GM23338 (cell line): ENCODE results near the gene C22orf23. TPM values are rescaled to one million over a fixed set of nuclear protein-coding genes. Genes with fewer than 3 reads are reported as not detected.

Experiments
- ATAC-seq: fragments of 200-7000 bp; cut with Tn5 transposase; 3 replicates; pipeline ENCODE4 v1.9.1; 2020
- DNase-seq: peaks from one replicate; pipeline ENCODE4 v3.0.0-alpha.2; 2015; ENCODE audit warnings: low spot score
- H2AFZ ChIP-seq: fragments of 200-600 bp; sonication (generic); 2 replicates; pipeline ENCODE4 v1.8.0; 2016; ENCODE audit warnings: antibody characterized with exemption, mild to moderate bottlenecking, moderate library complexity
- H3F3A ChIP-seq: fragments of 200-600 bp; sonication (generic); replicated peaks from 2 replicates; pipeline ENCODE4 v1.8.0; 2017; ENCODE audit warnings: antibody characterized with exemption, mixed run types, low read depth
- H3K27ac ChIP-seq: fragments of 200-600 bp; sonication (generic); 2 replicates; pipeline ENCODE4 v1.6.1; 2016; ENCODE audit warnings: low read depth
- H3K27me3 ChIP-seq: fragments of 200-600 bp; sonication (generic); 2 replicates; pipeline ENCODE4 v1.8.0; 2016; ENCODE audit warnings: mild to moderate bottlenecking, mixed run types, moderate library complexity; ENCODE audit not compliant: insufficient read depth
- H3K36me3 ChIP-seq: fragments of 200-600 bp; sonication (generic); 2 replicates; pipeline ENCODE4 v1.8.0; 2016; ENCODE audit warnings: mild to moderate bottlenecking; ENCODE audit not compliant: insufficient read depth
- H3K4me1 ChIP-seq: fragments of 200-600 bp; sonication (generic); 2 replicates; pipeline ENCODE4 v1.8.0; 2016; ENCODE audit warnings: mild to moderate bottlenecking, moderate library complexity; ENCODE audit not compliant: insufficient read depth
- H3K4me2 ChIP-seq: fragments of 200-600 bp; sonication (generic); 2 replicates; pipeline ENCODE4 v1.7.1; 2017; ENCODE audit warnings: mixed run types
- H3K4me3 ChIP-seq: fragments of 200-600 bp; sonication (generic); 2 replicates; pipeline ENCODE4 v1.6.1; 2016; ENCODE audit warnings: mixed run types
- H3K79me2 ChIP-seq: fragments of 200-600 bp; sonication (generic); replicated peaks from 2 replicates; pipeline ENCODE4 v1.8.0; 2017; ENCODE audit warnings: mild to moderate bottlenecking; ENCODE audit not compliant: insufficient read depth
- H3K9me2 ChIP-seq: fragments of 200-600 bp; sonication (generic); 2 replicates; pipeline ENCODE4 v1.8.0; 2017; ENCODE audit not compliant: insufficient read depth
- H4K20me1 ChIP-seq: fragments of 200-600 bp; sonication (generic); replicated peaks from 2 replicates; pipeline ENCODE4 v1.8.0; 2017; ENCODE audit warnings: mild to moderate bottlenecking; ENCODE audit not compliant: insufficient read depth
- H3K27ac Mint-ChIP-seq: 2 replicates; pipeline ENCODE4 v1.8.0; 2020; ENCODE audit warnings: inconsistent platforms, mild to moderate bottlenecking, moderate library complexity, mixed read lengths
- H3K27me3 Mint-ChIP-seq: 3 replicates; pipeline ENCODE4 v1.8.0; 2022; ENCODE audit warnings: low read depth, mild to moderate bottlenecking, moderate library complexity, mixed read lengths, inconsistent platforms; ENCODE audit not compliant: insufficient read depth, poor library complexity
- H3K36me3 Mint-ChIP-seq: 3 replicates; pipeline ENCODE4 v1.8.0; 2021; ENCODE audit warnings: low read depth, mild to moderate bottlenecking, inconsistent platforms, moderate library complexity, mixed read lengths
- H3K4me1 Mint-ChIP-seq: 3 replicates; pipeline ENCODE4 v1.8.0; 2020; ENCODE audit warnings: mild to moderate bottlenecking, inconsistent platforms, mixed read lengths
- H3K4me3 Mint-ChIP-seq: 3 replicates; pipeline ENCODE4 v1.8.0; 2021; ENCODE audit warnings: moderate library complexity, mild to moderate bottlenecking, inconsistent platforms, mixed read lengths
- H3K9me3 Mint-ChIP-seq: 3 replicates; pipeline ENCODE4 v1.8.0; 2020; ENCODE audit warnings: moderate library complexity, mild to moderate bottlenecking, inconsistent platforms, mixed read lengths
- CREB1 ChIP-seq: fragments of 250-450 bp; sonication (Bioruptor Pico); IDR thresholded peaks from 2 replicates; pipeline ENCODE4 v1.5.0; 2020; ENCODE audit warnings: low read depth, mild to moderate bottlenecking, moderate library complexity
- CTCF ChIP-seq, 2 experiments: fragments of 200-600 bp in 1 of 2; sonication (generic) in 1 of 2; conservative IDR thresholded peaks; 2 replicates each; pipeline versions ENCODE4 v1.5.1 to v1.6.1; 2016 to 2017; ENCODE audit warnings: antibody characterized with exemption in 2 of 2, low read depth in 2 of 2, mild to moderate bottlenecking in 2 of 2, moderate library complexity in 1 of 2
- ETS1 ChIP-seq: IDR thresholded peaks from 2 replicates; pipeline ENCODE4 v1.6.1; 2016; ENCODE audit warnings: antibody characterized with exemption
- EZH2 ChIP-seq: fragments of 200-600 bp; sonication (generic); IDR thresholded peaks from one replicate; pipeline ENCODE4 v1.8.0; 2017; ENCODE audit warnings: antibody characterized with exemption, mild to moderate bottlenecking, low read depth; ENCODE audit not compliant: unreplicated experiment
- EZH2phosphoT487 ChIP-seq: fragments of 200-600 bp; sonication (generic); IDR thresholded peaks from one replicate; pipeline ENCODE4 v1.8.1; 2018; ENCODE audit warnings: antibody characterized with exemption; ENCODE audit not compliant: unreplicated experiment
- JUNB ChIP-seq: IDR thresholded peaks from one replicate; pipeline ENCODE4 v1.6.1; 2016; ENCODE audit warnings: antibody characterized with exemption; ENCODE audit not compliant: unreplicated experiment
- NANOG ChIP-seq: IDR thresholded peaks from 2 replicates; pipeline ENCODE4 v1.6.1; 2016; ENCODE audit warnings: antibody characterized with exemption, borderline replicate concordance
- REST ChIP-seq: IDR thresholded peaks from one replicate; pipeline ENCODE4 v1.6.1; 2018; ENCODE audit warnings: antibody characterized with exemption; ENCODE audit not compliant: unreplicated experiment
- STAT1 ChIP-seq: IDR thresholded peaks from one replicate; pipeline ENCODE4 v1.6.1; 2016; ENCODE audit warnings: antibody characterized with exemption; ENCODE audit not compliant: unreplicated experiment
- ZNF114 ChIP-seq: fragments of 250-450 bp; sonication (Bioruptor Pico); IDR thresholded peaks from 2 replicates; pipeline ENCODE4 v1.5.0; 2020; ENCODE audit warnings: mild to moderate bottlenecking, moderate library complexity
- ZNF331 ChIP-seq: fragments of 250-450 bp; sonication (Bioruptor Pico); IDR thresholded peaks from 2 replicates; pipeline ENCODE4 v1.5.0; 2020; ENCODE audit warnings: low read depth, mild to moderate bottlenecking, moderate library complexity
- polyA plus RNA-seq: library from polyadenylated mRNA; unstranded; fragments of >200 nt; fragmentation: Nextera tagmentation; extraction: Ambion mirVana; gene quantifications from 2 replicates; pipeline ENCODE4 v1.2.1, GENCODE V29; 2016
- total RNA-seq: library from RNA; depleted of rRNA; stranded (reverse); fragments of >200 nt; shearing (Covaris generic); gene quantifications from 2 replicates; pipeline ENCODE4 v1.2.3, GENCODE V29; 2014

Gene C22orf23
- total and polyA plus RNA-seq, 2 experiments from 2014 or later: 0.38 TPM; not detected in 1

- TF ChIP-seq REST (no peak), NANOG (no peak), JUNB (no peak), STAT1 (no peak), ZNF114 (CRISPR knock-in tag) (no peak), CREB1 (CRISPR knock-in tag) (no peak), EZH2 (no peak), ZNF331 (CRISPR knock-in tag) (no peak), ETS1 (no peak), CTCF (conservative IDR thresholded peaks at IDR 0.05; ENCODE audit: low read depth in 2 of 2) (no peak)
These were observed 33.3 kb downstream of the C22orf23 start (continued) for GRCh38 chr22:37920126-37920525.

- Histone ChIP-seq H3K4me1 (no peaks in the 10 kb centered on the region), H4K20me1 (no peaks in the 10 kb centered on the region), H3F3A (no peaks in the 10 kb centered on the region), H3K9me2 (no peaks in the 10 kb centered on the region), H3K79me2 (no peaks in the 10 kb centered on the region), H3K27me3 (no peaks in the 10 kb centered on the region), H3K36me3 (no peaks in the 10 kb centered on the region), H2AFZ (no peak overlapping the region), H3K4me3 (no peak overlapping the region), H3K27ac (no peak overlapping the region), H3K4me2 (no peak overlapping the region)
- Mint-ChIP-seq H3K9me3 (no peaks in the 10 kb centered on the region), H3K36me3 (0 out of 3 replicates have a peak, but pooled peaks cover 11% of the 10 kb centered on the region), H3K27ac (no peak overlapping the region), H3K27me3 (no peaks in the 10 kb centered on the region), H3K4me1 (no peaks in the 10 kb centered on the region), H3K4me3 (no peak overlapping the region)
- DNase-seq: no peak
- no peak for ATAC-seq
- TF ChIP-seq NANOG (no peak), EZH2 (no peak), EZH2phosphoT487 (no peak), REST (no peak), ZNF114 (CRISPR knock-in tag) (no peak)
These were observed 34.7 kb downstream of the C22orf23 start for GRCh38 chr22:37918580-37919270.
